HEK293 (cell line): ENCODE data around the gene SEC24A.

Experiments used
- CTCF ChIA-PET: fragments of 350-600 bp; formaldehyde crosslinking; extraction: SDS; loops from one replicate; lab custom pipeline; 2021; ENCODE audit warnings: antibody characterized with exemption; lab: Yijun Ruan, JAX
- POLR2A ChIA-PET: fragments of 300-600 bp; formaldehyde crosslinking; extraction: SDS; loops from one replicate; lab custom pipeline; 2020; ENCODE audit warnings: antibody characterized with exemption, inconsistent platforms; lab: Yijun Ruan, JAX
- H3K27ac ChIP-seq: fragments of 200-500 bp; sonication (Bioruptor generic); 2 replicates; pipeline ENCODE4 v1.5.1; 2014; ENCODE audit warnings: low read depth, low read length, control low read depth, inconsistent platforms; ENCODE audit errors: extremely low read depth
- H3K36me3 ChIP-seq, 2 experiments: fragments of 200-500 bp in 1 of 2; sonication (Bioruptor generic) in 1 of 2; 1 replicate in 1 of 2; 2 replicates in 1 of 2; pipeline ENCODE4 v1.5.1; 2014 to 2017; ENCODE audit warnings: inconsistent platforms in 2 of 2, low read length in 2 of 2; ENCODE audit not compliant: control insufficient read depth in 2 of 2, insufficient read depth in 1 of 2
- H3K4me1 ChIP-seq: fragments of 200-500 bp; sonication (Bioruptor generic); 2 replicates; pipeline ENCODE4 v1.5.1; 2014; ENCODE audit warnings: mild to moderate bottlenecking, low read length, inconsistent platforms; ENCODE audit not compliant: control insufficient read depth, insufficient read depth
- H3K4me3 ChIP-seq: 2 replicates; pipeline ENCODE4 v1.5.1; 2011; ENCODE audit warnings: low read depth, mild to moderate bottlenecking, control low read depth, low read length, moderate library complexity
- H3K9me3 ChIP-seq: fragments of 200-500 bp; sonication (Bioruptor generic); 2 replicates; pipeline ENCODE4 v1.5.1; 2014; ENCODE audit warnings: low read depth, low read length, inconsistent platforms; ENCODE audit not compliant: control insufficient read depth, insufficient read depth
- PRDM10 ChIP-seq: fragments of 450-650 bp; formaldehyde crosslinking; IDR thresholded peaks from 2 replicates; pipeline ENCODE4 v1.5.1; 2016; ENCODE audit warnings: missing biosample characterization, missing genetic modification characterization
- PRDM2 ChIP-seq: fragments of 450-650 bp; formaldehyde crosslinking; IDR thresholded peaks from 2 replicates; pipeline ENCODE4 v1.5.1; 2016; ENCODE audit warnings: missing biosample characterization, missing genetic modification characterization, borderline replicate concordance
- ZBTB20 ChIP-seq: fragments of 450-650 bp; formaldehyde crosslinking; IDR thresholded peaks from 2 replicates; pipeline ENCODE4 v1.5.1; 2016; ENCODE audit warnings: missing biosample characterization, missing genetic modification characterization
- ZBTB48 ChIP-seq: fragments of 450-650 bp; formaldehyde crosslinking; IDR thresholded peaks from 2 replicates; pipeline ENCODE4 v1.5.1; 2016; ENCODE audit warnings: missing biosample characterization, missing genetic modification characterization
- ZIC2 ChIP-seq: fragments of 450-650 bp; formaldehyde crosslinking; IDR thresholded peaks from 2 replicates; pipeline ENCODE4 v1.5.1; 2016; ENCODE audit warnings: missing biosample characterization, missing genetic modification characterization
- ZNF19 ChIP-seq: fragments of 450-650 bp; formaldehyde crosslinking; IDR thresholded peaks from 2 replicates; pipeline ENCODE4; 2016; ENCODE audit warnings: missing biosample characterization, missing genetic modification characterization, low read depth
- ZNF221 ChIP-seq: fragments of 450-650 bp; formaldehyde crosslinking; IDR thresholded peaks from 2 replicates; pipeline ENCODE4 v1.5.1; 2017; ENCODE audit warnings: missing biosample characterization, missing genetic modification characterization, borderline replicate concordance
- ZNF423 ChIP-seq: fragments of 450-650 bp; formaldehyde crosslinking; IDR thresholded peaks from 2 replicates; pipeline ENCODE4 v1.5.1; 2016; ENCODE audit warnings: missing biosample characterization, missing genetic modification characterization
- ZNF48 ChIP-seq: fragments of 450-650 bp; formaldehyde crosslinking; IDR thresholded peaks from 2 replicates; pipeline ENCODE4 v1.5.1; 2016; ENCODE audit warnings: missing biosample characterization, missing genetic modification characterization
- ZNF518A ChIP-seq: fragments of 450-650 bp; formaldehyde crosslinking; conservative IDR thresholded peaks from 2 replicates; pipeline ENCODE4 v1.5.1; 2016; ENCODE audit warnings: low read depth, missing biosample characterization, missing genetic modification characterization
- ZNF654 ChIP-seq: fragments of 450-650 bp; formaldehyde crosslinking; IDR thresholded peaks from 2 replicates; pipeline ENCODE4 v1.5.1; 2016; ENCODE audit warnings: low read depth, missing biosample characterization, missing genetic modification characterization
- ZNF777 ChIP-seq: fragments of 450-650 bp; formaldehyde crosslinking; IDR thresholded peaks from 2 replicates; pipeline ENCODE4 v1.5.1; 2017; ENCODE audit warnings: missing biosample characterization, missing genetic modification characterization, borderline replicate concordance
- ZNF792 ChIP-seq: fragments of 450-650 bp; formaldehyde crosslinking; IDR thresholded peaks from 2 replicates; pipeline ENCODE4 v1.5.1; 2016; ENCODE audit warnings: missing biosample characterization, missing genetic modification characterization

SEC24A gene

GRCh38 chr5:134614450-134615085, 34.0 kb upstream of the SEC24A start (continued):
- no peak for TF ChIP-seq ZNF518A (tag by site-specific recombination)
- TF ChIP-seq PRDM2, result no peak

DNA sequence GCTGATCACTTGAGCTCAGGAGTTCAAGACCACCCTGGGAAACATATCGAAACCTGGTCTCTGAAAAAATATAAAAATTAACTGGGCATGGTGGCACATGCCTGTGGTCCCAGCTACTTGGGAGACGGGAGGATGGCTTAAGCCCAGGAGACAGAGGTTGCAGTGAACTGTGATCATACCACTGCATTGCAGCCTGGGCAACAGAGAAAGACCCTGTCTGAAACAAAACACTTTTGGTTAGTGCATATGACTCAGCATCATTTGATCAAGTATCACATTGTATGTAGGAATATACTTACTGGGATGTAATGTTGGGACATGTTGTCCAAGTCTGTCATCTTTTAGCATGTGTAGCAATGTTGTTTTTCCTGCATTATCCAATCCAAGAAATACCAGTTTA, 28.0 kb upstream of the SEC24A start:
- POLR2A ChIA-PET, result no interaction called here
- CTCF ChIA-PET, result interaction anchor here (0.6 to 0.7 kb wide), 2 partner anchors 10 to 11 kb away, joined by 4 to 7 read pairs; no protein-coding TSS in a partner anchor
- H3K4me3 ChIP-seq, result no peak overlapping the region
- TF ChIP-seq ZNF423 (tag by site-specific recombination), result no peak
- TF ChIP-seq ZBTB20 (tag by site-specific recombination), result no peak
- TF ChIP-seq ZIC2 (tag by site-specific recombination), result no peak
- no peak for TF ChIP-seq ZNF19 (tag by site-specific recombination)
- no peak for TF ChIP-seq ZNF654
- no peak for TF ChIP-seq ZBTB48 (tag by site-specific recombination)
- TF ChIP-seq PRDM10 (tag by site-specific recombination), result no peak
- no peak for TF ChIP-seq ZNF777
- no peak for TF ChIP-seq ZNF792 (tag by site-specific recombination)
- no peak for TF ChIP-seq ZNF48 (tag by site-specific recombination)
- TF ChIP-seq ZNF221, result no peak
- no peaks in the 10 kb centered on the region for H3K4me1 ChIP-seq
- no peaks in the 10 kb centered on the region for H3K9me3 ChIP-seq
- H3K36me3 ChIP-seq, result peaks cover 51 to 55% of the 10 kb centered on the region in 2 experiments
- no peak overlapping the region for H3K27ac ChIP-seq
